Fibroblast of pulmonary artery (primary cell): ENCODE data around the gene MRI1.
"Not testable (repeated sequence)": the region's sequence is repeated elsewhere in the genome, so short reads cannot be mapped to it uniquely, and the experiment has no call there.

Source experiments
- DNase-seq: peaks from one replicate; pipeline ENCODE4 v3.0.0-alpha.2; 2010; ENCODE audit warnings: low read depth
- H3K4me3 ChIP-seq: replicated peaks from 2 replicates; pipeline ENCODE4 v1.5.1; 2011; ENCODE audit warnings: low read depth, mild to moderate bottlenecking, control low read depth, low read length, moderate library complexity
- TF ChIP-seq, protein P1 (sequence below): IDR thresholded peaks from 2 replicates; pipeline ENCODE4 v1.5.1; 2011; ENCODE audit warnings: mild to moderate bottlenecking, control low read depth, low read length, inconsistent platforms; ENCODE audit errors: missing control alignments

MRI1 gene

GRCh38 chr19:13781547-13781946, 17.2 kb downstream of the MRI1 start:
- no peak overlapping the region for H3K4me3 ChIP-seq
- TF ChIP-seq, protein P1, sequence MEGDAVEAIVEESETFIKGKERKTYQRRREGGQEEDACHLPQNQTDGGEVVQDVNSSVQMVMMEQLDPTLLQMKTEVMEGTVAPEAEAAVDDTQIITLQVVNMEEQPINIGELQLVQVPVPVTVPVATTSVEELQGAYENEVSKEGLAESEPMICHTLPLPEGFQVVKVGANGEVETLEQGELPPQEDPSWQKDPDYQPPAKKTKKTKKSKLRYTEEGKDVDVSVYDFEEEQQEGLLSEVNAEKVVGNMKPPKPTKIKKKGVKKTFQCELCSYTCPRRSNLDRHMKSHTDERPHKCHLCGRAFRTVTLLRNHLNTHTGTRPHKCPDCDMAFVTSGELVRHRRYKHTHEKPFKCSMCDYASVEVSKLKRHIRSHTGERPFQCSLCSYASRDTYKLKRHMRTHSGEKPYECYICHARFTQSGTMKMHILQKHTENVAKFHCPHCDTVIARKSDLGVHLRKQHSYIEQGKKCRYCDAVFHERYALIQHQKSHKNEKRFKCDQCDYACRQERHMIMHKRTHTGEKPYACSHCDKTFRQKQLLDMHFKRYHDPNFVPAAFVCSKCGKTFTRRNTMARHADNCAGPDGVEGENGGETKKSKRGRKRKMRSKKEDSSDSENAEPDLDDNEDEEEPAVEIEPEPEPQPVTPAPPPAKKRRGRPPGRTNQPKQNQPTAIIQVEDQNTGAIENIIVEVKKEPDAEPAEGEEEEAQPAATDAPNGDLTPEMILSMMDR = no peak
- peak; percentile 90 for DNase-seq

DNA sequence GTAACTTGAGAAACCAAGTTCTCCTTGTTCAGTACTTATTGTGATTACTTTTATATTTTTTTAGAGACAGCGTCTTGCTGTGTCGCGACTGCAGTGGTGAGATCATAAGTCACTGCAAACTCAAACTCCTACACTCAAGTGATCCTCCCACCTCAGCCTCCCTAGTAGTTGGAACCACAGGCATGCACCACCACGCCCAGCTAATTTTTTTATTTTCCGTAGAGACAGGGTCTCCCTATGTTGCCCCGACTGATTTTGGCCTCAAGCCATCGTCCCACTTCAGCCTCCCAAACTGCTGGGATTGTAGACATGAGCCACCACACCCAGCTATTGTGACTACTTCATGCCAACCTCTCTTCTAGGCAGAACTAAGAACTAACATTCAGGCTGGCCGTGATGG, 18.2 kb downstream of the MRI1 start:
- peak; percentile 39 for DNase-seq
- H3K4me3 ChIP-seq = no peak overlapping the region
- TF ChIP-seq, protein P1 = no peak

DNA sequence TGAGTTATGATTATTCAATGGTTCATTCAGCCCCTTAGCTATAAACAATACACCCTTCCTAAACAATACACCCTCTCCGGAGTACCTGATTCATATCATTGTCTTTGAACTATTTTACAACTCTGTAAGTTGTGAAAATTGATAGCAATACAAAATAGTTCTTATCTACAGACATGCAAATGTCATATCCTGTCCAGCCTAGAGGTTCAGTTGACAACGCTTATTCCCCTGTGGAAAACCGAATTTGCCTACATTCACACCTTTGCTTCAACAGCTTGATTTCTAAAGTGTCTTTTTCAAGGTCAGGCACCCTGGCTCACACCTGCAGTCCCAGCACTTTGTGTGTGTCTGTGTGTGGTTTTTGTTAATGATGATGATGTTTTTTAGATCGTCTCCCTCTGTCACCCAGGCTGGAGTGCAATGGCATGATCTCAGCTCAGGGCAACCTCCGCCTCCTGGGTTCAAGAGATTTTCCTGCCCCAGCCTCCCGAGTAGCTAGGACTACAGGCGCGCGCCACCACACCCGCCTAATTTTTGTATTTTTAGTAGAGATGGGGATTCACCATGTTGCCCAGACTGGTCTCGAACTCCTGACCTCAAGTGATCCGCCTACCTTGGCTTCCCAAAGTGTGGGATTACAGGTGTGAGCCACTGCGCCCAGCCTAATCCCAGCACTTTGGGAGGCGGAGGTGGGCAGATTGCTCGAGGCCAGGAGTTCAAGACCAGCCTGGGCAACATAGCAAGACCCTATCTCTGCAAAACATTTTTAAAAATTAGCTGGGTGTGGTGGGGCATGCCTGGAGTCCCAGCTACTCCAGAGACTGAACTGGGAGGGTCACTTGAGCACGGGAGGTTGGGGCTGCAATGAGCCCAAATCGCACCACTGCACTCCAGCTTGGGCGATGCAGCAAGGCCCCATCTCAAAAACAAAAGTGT, 19.5 kb downstream of the MRI1 start:
- no peak for DNase-seq
- TF ChIP-seq, protein P1 = no peak
- no peak overlapping the region for H3K4me3 ChIP-seq

GRCh38 chr19:13784731-13785452, 20.6 kb downstream of the MRI1 start:
- no peak overlapping the region for H3K4me3 ChIP-seq
- TF ChIP-seq, protein P1 = peak; percentile 64
- DNase-seq = peak; percentile 72

DNA sequence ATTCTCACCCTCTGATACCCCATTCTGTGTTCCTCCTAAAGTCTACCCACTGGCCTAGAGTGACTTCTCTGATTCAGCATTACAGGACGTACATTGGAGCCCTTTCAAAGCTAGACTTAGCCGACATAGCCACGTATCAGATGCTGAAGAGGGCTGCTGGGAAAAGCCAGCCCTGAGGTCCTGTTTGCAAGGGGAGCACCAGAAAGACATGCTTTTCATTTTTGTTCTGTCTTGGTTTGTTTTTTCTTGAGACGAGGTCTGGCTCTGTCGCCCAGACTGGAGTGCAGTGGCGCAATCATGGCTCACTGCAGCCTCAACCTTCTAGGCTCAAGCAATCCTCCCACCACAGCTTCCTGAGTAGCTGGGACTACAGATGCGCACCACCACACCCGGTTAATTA, 24.7 kb downstream of the MRI1 start:
- TF ChIP-seq, protein P1 = no peak
- peak; percentile 72 for DNase-seq
- H3K4me3 ChIP-seq = no peak overlapping the region

DNA sequence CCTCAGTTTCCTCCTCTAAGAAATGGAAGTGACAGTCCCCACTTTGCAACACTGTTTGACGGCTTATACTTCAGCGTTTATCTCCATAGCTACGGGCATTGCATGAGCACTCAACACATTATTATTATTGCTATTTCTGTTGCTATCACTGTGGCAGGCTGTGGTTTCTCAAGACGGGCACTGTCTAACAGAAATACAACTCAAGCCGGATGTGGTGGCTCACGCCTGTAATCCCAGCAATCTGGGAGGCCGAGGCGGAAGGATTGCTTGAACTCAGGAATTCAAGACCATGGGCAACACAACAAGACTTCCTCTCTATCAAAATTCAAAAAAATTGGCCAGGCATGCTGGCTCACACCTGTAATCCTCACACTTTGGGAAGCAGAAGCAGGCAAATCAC, 26.0 kb downstream of the MRI1 start:
- TF ChIP-seq, protein P1 = no peak
- no peak for DNase-seq
- no peak overlapping the region for H3K4me3 ChIP-seq

DNA sequence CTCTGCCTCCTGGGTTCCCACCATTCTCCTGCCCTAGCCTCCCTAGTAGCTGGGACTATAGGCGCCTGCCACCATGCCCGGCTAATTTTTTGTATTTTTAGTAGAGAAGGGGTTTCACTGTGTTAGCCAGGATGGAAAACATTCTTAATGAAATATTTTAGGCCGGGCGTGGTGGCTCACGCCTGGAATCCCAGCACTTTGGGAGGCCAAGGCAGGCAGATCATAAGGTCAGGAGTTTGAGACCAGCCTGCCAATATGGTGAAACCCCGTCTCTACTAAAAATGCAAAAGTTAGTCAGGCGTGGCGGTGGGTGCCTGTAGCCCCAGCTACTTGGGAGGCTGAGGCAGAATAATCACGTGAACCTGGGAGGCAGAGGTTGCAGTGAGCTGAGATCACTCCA, 29.0 kb downstream of the MRI1 start:
- not testable (repeated sequence) for H3K4me3 ChIP-seq, DNase-seq
